Left cardiac atrium (tissue), 4 donors: ENCODE results near the gene CDKN2A. TPM values are rescaled to one million over a fixed set of nuclear protein-coding genes. Genes with fewer than 3 reads are reported as not detected.

Experiments used
- ATAC-seq, 2 donors: fragments of 200-7000 bp; cut with Tn5 transposase; one replicate each; pipeline ENCODE4 v1.9.1; 2020; ENCODE audit warnings: mild to moderate bottlenecking in 2 of 2, moderate library complexity in 2 of 2
- DNase-seq: peaks from one replicate; pipeline ENCODE4 v3.0.0-alpha.2; 2020
- intact Hi-C, 2 donors: fragments of 100-400 bp; cut with DNase I; formaldehyde crosslinking; loops; one replicate each; pipeline versions ENCODE4 v1.14.1 to v1.15.1; 2022 to 2023
- total RNA-seq, 2 donors: library from RNA; stranded (reverse); fragmentation: NEBNext Ultra II Directional; extraction: Animal tissue kit (Norgen Biotek cat#: 25700); gene quantifications; one replicate each; pipeline ENCODE4 v1.2.1, GENCODE V29; 2021
- donor health status: DM: no; HTN: yes; CAD: no.
- donor health status: DM: no; HTN: yes; CAD: no; lungs with severe emphysema.
- donor health status: DM: yes; HTN: yes; CAD: no.
- donor health status: Dilated cardiomyopathy.

Gene CDKN2A
- total RNA-seq, 2 donors from 2014 or later: 0.24 TPM; not detected in 1

GRCh38 chr9:21988056-21988990, 5.9 kb downstream of the CDKN2A start:
- ATAC-seq (no peak), DNase-seq (no peak)
- intact Hi-C loops: no loop called here

GRCh38 chr9:21985964-21986667, 8.1 kb downstream of the CDKN2A start:
- DNase-seq (no peak), ATAC-seq (no peak)
- intact Hi-C loops: no loop called here

- no peak for ATAC-seq
- no peak for DNase-seq
- intact Hi-C loops: no loop called here
Observed at GRCh38 chr9:21984101-21984500, 10.1 kb downstream of the CDKN2A start.

- DNase-seq (no peak), ATAC-seq (no peak)
- intact Hi-C loops: no loop called here
Observed at GRCh38 chr9:21983561-21983935, 10.6 kb downstream of the CDKN2A start.

- DNase-seq (no peak), ATAC-seq (no peak)
- intact Hi-C loops: no loop called here
Observed at GRCh38 chr9:21982861-21983560, 11.2 kb downstream of the CDKN2A start.

GRCh38 chr9:21982391-21982790, 11.8 kb downstream of the CDKN2A start:
- intact Hi-C loops: no loop called here

GRCh38 chr9:21976334-21976875, 17.8 kb downstream of the CDKN2A start:
- intact Hi-C loops: no loop called here
- no peak for DNase-seq
- ATAC-seq: no peak

More at GRCh38 chr9:21982391-21982790, 11.8 kb downstream of the CDKN2A start:
- no peak for ATAC-seq
- no peak for DNase-seq

GRCh38 chr9:21974722-21975409, 19.3 kb downstream of the CDKN2A start:
- ATAC-seq (peak; percentile 75 to 81), DNase-seq (no peak)
- intact Hi-C loops: no loop called here

- no peak for DNase-seq
- intact Hi-C loops: no loop called here
- ATAC-seq: no peak
Observed at GRCh38 chr9:21974343-21974721, 19.9 kb downstream of the CDKN2A start.

- intact Hi-C loops: no loop called here
- DNase-seq (no peak), ATAC-seq (no peak)
Observed at GRCh38 chr9:21972361-21972760, 21.8 kb downstream of the CDKN2A start.

- ATAC-seq (no peak), DNase-seq (no peak)
- intact Hi-C loops: no loop called here
Observed at GRCh38 chr9:21970800-21971640, 23.2 kb downstream of the CDKN2A start.

GRCh38 chr9:21969951-21970799, 24.0 kb downstream of the CDKN2A start:
- intact Hi-C loops: no loop called here
- ATAC-seq: no peak
- no peak for DNase-seq

- intact Hi-C loops: no loop called here
- DNase-seq: no peak
- ATAC-seq: no peak
Observed at GRCh38 chr9:21969011-21969940, 24.9 kb downstream of the CDKN2A start.

- no peak for DNase-seq
- intact Hi-C loops: no loop called here
- no peak for ATAC-seq
Observed at GRCh38 chr9:21968331-21969010, 25.7 kb downstream of the CDKN2A start.

- ATAC-seq: no peak
- no peak for DNase-seq
- intact Hi-C loops: no loop called here
Observed at GRCh38 chr9:21967702-21968101, 26.5 kb downstream of the CDKN2A start.

GRCh38 chr9:21967169-21967568, 27.0 kb downstream of the CDKN2A start:
- ATAC-seq (no peak), DNase-seq (no peak)
- intact Hi-C loops: no loop called here
